Left colon (tissue), 2 donors: Measurements from ENCODE around the gene TTLL3. TPM values are rescaled to one million over a fixed set of nuclear protein-coding genes. Genes with fewer than 3 reads are reported as not detected.
A peak's percentile ranks its signal among the peaks of the same experiment; 100 is the strongest.
"Not testable (repeated sequence)": the region's sequence is repeated elsewhere in the genome, so short reads cannot be mapped to it uniquely, and the experiment has no call there.

ENCODE experiments used
- ATAC-seq: fragments of 200-7000 bp; cut with Tn5 transposase; one replicate; pipeline ENCODE4 v1.9.1; 2020; ENCODE audit warnings: mild to moderate bottlenecking, moderate library complexity
- DNase-seq, 2 donors: peaks; one replicate each; pipeline ENCODE4 v3.0.0-alpha.2; 2020
- intact Hi-C, 2 donors: fragments of 100-400 bp; cut with DNase I in 1 of 2; cut with micrococcal nuclease in 1 of 2; formaldehyde crosslinking; loops; one replicate each; pipeline versions ENCODE4 v1.11.2 to v1.14.0; 2022; cut with DNase I, micrococcal nuclease
- long read RNA-seq: library from polyadenylated mRNA; unstranded; transcript quantifications from one replicate; pipeline ENCODE4 v2.0.0, GENCODE V29; 2021
- total RNA-seq, 2 donors: library from RNA; stranded (reverse); fragmentation: NEBNext Ultra II Directional; extraction: Animal tissue kit (Norgen Biotek cat#: 25700); gene quantifications; one replicate each; pipeline ENCODE4 v1.2.1, GENCODE V29; 2021
- donor health status: DM: no; HTN: no; CAD: no.
- donor health status: DM: yes; HTN: yes; CAD: no.

TTLL3 gene, protein sequence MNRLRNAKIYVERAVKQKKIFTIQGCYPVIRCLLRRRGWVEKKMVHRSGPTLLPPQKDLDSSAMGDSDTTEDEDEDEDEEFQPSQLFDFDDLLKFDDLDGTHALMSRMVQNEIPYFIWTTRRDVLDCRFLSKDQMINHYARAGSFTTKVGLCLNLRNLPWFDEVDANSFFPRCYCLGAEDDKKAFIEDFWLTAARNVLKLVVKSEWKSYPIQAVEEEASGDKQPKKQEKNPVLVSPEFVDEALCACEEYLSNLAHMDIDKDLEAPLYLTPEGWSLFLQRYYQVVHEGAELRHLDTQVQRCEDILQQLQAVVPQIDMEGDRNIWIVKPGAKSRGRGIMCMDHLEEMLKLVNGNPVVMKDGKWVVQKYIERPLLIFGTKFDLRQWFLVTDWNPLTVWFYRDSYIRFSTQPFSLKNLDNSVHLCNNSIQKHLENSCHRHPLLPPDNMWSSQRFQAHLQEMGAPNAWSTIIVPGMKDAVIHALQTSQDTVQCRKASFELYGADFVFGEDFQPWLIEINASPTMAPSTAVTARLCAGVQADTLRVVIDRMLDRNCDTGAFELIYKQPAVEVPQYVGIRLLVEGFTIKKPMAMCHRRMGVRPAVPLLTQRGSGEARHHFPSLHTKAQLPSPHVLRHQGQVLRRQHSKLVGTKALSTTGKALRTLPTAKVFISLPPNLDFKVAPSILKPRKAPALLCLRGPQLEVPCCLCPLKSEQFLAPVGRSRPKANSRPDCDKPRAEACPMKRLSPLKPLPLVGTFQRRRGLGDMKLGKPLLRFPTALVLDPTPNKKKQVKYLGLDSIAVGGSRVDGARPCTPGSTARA
- 10 to 100 TPM; 40.2 to 47.1 TPM for total RNA-seq
- long read RNA-seq, partial matches to known transcripts: 2 of 7 reads
- long read RNA-seq, other reads (novel, unspliced or antisense): 4 of 7 reads

- peak; percentile 80 for ATAC-seq
- DNase-seq: peak; percentile 79 to 88
- intact Hi-C loops: no loop called here
These were observed at the start of gene TTLL3 for GRCh38 chr3:9809615-9810432. Gene TTLL3, plus strand, starts transcription at chr3:9810262. Its CDS starts 400 bp downstream, at chr3:9810662.

- DNase-seq (no peak), ATAC-seq (no peak)
- intact Hi-C loops: no loop called here
These were observed 49.1 kb upstream of the TTLL3 start for GRCh38 chr3:9760779-9761505.

DNA sequence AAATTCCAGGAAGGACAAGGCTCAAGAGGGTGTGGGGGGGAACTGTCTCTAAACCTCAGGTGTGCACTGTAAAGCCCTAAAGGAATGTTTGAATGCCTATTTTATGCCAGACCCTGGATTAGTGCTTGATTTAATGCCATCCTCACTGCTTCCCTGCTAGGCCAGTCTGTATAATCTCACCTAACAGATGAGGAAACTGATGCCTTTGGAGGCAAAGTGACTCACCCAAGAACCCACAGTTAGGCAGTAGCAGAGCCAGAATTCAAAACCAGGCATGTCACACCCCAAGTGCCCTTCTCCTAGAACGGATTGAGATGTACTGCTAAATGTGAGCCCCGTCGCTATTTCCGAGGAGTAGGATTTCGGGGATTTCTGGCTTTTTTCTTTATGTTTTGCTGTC, 48.1 kb upstream of the TTLL3 start:
- no peak for ATAC-seq
- intact Hi-C loops: no loop called here
- no peak for DNase-seq

DNA sequence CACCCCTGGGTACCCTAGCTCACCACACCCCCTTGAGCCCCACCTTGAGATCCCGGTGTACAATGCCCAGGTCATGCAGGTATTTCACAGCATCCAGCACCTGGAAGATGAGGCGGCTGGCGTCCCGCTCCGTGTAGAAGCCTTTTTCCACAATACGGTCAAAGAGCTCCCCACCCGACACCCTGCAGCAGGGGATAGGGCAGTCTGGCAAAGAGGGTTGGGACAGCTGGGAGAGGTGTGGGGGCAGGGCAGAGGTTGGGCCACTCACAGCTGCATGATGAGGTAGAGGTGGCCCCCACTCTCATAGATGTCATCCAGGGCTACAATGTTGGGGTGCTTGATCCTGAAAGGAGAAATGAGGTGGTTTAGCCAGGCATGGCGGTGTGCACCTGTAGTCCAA, 47.2 kb upstream of the TTLL3 start:
- DNase-seq (no peak), ATAC-seq (no peak)
- intact Hi-C loops: no loop called here

GRCh38 chr3:9765865-9766264, 44.2 kb upstream of the TTLL3 start:
- DNase-seq (no peak), ATAC-seq (no peak)
- intact Hi-C loops: no loop called here

DNA sequence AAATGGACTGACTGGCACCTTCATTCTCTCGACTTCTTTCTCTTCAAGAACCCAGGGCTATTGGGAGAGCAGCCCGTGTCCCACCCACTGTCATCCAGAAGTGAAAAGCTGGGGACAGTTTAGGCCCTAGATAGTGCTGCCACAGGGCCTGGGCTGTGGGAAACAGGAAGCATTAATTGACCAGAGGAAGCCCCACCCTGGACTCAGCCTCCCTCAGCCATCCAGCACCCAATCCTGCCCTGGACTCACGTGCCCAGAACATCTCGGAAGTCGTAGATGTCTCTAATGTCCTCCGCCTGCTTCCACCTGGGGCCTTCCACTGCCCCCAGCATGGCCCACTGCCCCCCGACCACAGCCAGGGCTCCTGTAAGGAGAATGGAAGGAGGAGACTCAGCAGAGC, 42.6 kb upstream of the TTLL3 start:
- intact Hi-C loops: no loop called here
- ATAC-seq (no peak), DNase-seq (no peak)

GRCh38 chr3:9768141-9768775, 41.8 kb upstream of the TTLL3 start:
- ATAC-seq: no peak
- DNase-seq: no peak
- intact Hi-C loops: no loop called here

- no peak for ATAC-seq
- intact Hi-C loops: no loop called here
- DNase-seq: no peak
These were observed 41.0 kb upstream of the TTLL3 start for GRCh38 chr3:9769012-9769411.

- peak; percentile 93 for ATAC-seq
- peak; percentile 77 to 87 for DNase-seq
- intact Hi-C loops: no loop called here
These were observed 40.4 kb upstream of the TTLL3 start, which contains the start of gene CAMK1 for GRCh38 chr3:9769426-9770275. Gene CAMK1, minus strand, starts transcription at chr3:9769947. Its CDS starts 2,198 bp downstream, at chr3:9767749.

DNA sequence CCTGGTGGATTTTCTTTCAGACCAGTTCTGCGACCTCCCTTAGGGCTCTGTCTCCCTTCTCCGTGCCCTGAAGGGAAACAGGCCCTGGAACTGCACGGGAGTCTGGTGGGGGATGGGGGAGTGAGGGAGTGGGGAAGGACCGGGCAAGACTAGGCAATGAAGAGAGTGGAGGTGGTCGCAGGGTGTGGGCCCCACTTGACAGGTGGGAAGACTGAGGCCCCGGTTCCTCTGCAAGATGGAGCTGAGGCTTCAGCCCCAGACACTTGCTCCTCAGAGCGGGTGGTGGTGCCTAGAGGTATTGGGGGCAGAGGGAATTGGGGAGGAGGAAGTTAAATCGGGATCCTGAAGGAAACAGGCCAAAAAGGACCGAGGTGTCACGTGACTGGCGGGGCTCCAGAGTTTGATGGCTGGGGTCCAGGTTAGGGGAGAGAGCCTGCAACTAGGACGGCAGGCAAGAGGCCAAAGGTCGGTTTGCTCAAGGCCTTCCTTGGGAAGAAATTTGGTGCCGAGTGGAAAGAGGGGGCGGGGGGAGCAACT, 39.7 kb upstream of the TTLL3 start:
- intact Hi-C loops: no loop called here
- DNase-seq (peak; percentile 85 to 86), ATAC-seq (peak; percentile 37)

GRCh38 chr3:9771007-9771406, 39.1 kb upstream of the TTLL3 start:
- ATAC-seq, intact Hi-C loops, DNase-seq: not testable (repeated sequence)

- DNase-seq (no peak), ATAC-seq (no peak)
- intact Hi-C loops: no loop called here
These were observed 33.0 kb upstream of the TTLL3 start for GRCh38 chr3:9776896-9777693.

GRCh38 chr3:9777694-9778021, 32.4 kb upstream of the TTLL3 start:
- intact Hi-C loops: no loop called here
- no peak for ATAC-seq
- no peak for DNase-seq

GRCh38 chr3:9778143-9779074, 31.7 kb upstream of the TTLL3 start:
- ATAC-seq (peak; percentile 84), DNase-seq (no peak)
- intact Hi-C loops: no loop called here

- ATAC-seq (no peak), DNase-seq (no peak)
- intact Hi-C loops: no loop called here
These were observed 30.9 kb upstream of the TTLL3 start for GRCh38 chr3:9779075-9779593.
